Jurkat, Clone E6-1 (cell line): ENCODE data around the gene POR.

Experiments
- DNase-seq: peaks from one replicate; pipeline ENCODE4 v3.0.0-alpha.2; 2011; ENCODE audit warnings: low read depth, low spot score
- H3K4me3 ChIP-seq: 2 replicates; pipeline ENCODE4 v1.5.1; 2011; ENCODE audit warnings: mild to moderate bottlenecking, low read length, control low read depth, moderate library complexity

Gene POR

DNA sequence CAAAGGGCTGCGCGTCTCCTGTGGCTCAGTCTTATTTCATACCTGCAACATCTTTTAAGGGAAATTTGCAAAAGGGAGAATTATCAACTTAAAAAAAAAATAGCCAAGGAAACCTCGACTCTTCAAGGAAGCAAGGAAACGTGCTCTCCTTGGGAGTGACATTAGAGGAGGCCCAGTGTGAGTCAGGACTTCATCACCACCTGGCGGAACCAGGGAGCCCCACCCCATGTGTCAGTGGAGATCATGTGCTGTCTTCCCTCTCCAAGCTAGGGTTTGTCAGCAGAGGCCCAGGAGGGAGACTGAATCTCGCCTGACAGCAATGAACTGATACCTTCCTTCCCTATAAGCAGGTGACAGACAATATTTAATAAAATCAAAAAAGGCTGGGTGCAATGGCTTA, 28.9 kb downstream of the POR start:
- no peak for DNase-seq
- H3K4me3 ChIP-seq = no peak overlapping the region

DNA sequence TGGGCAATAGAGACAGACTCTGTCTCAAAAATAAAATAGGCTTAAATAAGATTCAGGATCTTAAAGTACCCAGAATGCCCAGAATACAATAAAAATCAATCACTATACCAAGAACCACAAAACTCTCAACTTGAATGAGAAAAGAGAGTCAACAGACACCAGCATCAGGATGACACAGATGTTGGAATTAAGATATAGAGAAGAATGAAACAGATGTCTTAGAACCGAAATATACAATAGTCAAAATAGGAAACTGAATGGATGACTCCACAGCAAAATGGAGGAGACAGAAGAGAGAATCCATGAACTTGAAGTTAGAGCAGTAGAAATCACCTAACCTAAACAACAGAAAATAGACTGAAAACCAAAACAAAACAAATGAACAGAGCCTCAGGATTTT, 29.6 kb downstream of the POR start:
- H3K4me3 ChIP-seq = no peak overlapping the region

DNA sequence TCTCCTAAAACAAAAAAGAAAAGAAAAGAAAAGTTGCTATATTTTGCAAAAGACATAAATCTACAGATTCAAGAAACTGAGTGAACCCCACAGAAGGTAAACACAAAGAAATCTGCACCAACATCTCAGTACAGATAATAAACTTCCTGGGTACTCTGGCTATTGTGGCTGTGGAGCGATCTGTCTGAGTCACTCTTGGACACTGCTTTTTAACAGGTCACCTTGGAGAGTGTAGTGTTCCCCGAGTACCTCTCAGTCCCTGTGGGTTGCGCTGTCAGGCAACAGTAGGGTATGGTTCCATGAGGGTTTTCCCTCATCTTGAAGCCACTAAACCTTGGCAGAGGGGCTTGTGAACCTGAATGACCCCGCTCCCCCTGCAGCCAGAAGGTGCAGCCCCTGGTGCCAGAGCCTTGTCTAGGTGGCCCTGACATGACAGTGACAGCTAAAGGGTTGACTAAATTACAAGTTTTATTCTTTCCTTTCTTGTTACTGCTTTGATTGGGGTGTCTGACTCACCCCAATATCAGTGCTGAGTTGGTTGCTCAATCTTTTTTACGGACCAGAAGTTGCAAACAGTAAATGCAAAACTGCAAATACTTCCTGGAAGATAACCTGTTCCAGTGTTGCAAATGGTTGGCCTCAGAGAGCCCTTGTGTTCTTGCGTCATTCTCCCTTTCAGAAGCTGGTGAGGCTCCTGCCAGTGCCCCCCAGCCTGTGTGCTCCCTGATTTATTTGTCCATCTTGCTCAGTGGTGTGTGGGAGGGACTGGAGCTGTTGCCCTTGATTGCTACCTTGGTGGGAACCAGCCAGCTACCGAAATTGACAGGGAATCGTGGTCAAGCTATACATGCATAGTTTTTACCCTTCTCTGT, 30.6 kb downstream of the POR start:
- H3K4me3 ChIP-seq = no peak overlapping the region
- no peak for DNase-seq

More for the DNA sequence above, 29.6 kb downstream of the POR start:
- no peak for DNase-seq

DNA sequence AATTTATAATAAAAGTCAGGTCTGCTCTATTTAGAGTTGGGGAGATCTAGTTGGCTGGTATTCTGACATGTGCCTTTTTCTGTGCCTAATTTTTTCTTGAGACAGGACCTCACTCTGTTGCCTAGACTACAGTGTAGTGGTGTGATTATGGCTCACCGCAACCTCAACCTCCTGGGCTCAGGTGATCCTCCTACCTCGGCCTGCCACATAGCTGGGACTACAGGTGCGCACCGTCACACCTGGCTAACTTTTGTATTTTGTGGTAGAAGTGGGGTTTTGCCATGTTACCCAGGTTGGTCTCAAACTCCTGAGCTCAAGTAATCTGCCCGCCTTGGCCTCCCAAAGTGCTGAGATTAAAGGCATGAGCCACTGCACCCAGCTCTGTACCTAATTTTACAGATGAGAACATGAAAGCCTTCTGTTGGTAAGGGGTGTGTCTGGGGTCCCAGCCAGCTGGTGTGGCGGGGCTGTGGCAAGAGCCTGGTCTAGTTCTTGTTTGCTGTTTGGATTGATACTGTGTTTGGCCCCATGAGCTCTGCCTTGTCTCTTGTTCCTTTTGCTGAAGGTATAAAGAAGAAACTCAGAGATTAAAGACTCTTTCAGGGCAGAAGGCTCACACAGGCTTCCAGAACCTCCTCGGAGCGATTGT, 31.4 kb downstream of the POR start:
- DNase-seq = peak; percentile 73
- no peak overlapping the region for H3K4me3 ChIP-seq

DNA sequence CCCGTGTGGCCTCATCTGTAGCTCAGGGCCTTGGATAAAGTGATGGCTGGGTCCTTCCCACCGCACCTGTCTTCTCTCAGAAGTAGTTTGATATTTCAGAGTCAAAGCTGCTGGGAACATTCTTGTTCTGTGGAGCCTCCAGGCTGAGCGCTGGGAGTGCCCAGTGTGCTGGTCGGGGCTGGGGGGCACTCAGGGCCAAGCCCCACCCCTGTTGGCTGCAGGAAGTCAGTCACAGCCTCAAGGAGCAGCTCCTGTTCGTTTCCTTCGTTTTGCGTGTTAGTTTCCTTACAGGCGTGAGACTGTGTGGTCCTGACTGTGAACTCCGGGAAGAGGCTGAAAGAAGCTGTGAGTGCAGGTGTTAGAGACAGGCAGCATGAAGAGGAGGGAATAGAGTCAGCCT, 33.2 kb downstream of the POR start:
- no peak overlapping the region for H3K4me3 ChIP-seq
- no peak for DNase-seq

DNA sequence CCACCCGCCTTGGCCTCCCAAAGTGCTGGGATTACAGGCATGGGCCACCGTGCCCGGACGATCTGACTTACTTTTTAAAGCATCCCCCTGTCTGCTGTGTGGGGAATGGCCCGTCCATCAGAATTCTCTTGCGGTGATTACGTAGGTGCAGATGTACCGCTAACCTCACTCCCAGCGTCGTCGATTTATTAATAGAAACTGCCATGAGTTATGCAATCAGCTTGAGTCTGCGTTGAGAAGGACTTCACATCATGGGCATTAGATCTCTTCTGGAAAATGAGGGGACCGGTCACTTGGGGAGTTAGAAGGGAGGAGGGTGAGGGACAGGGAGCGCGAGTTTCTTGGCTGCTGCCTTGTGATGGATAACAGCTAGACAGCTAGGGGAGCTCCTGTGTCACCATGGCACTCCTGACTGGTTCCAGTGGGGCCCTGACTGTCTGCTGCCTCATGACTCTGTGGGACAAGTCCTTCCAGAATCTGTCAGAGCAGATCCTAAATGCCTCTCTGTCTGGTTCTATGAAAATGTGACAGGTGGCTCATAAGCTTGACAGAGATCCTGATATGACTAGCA, 35.2 kb downstream of the POR start:
- H3K4me3 ChIP-seq = no peak overlapping the region

DNA sequence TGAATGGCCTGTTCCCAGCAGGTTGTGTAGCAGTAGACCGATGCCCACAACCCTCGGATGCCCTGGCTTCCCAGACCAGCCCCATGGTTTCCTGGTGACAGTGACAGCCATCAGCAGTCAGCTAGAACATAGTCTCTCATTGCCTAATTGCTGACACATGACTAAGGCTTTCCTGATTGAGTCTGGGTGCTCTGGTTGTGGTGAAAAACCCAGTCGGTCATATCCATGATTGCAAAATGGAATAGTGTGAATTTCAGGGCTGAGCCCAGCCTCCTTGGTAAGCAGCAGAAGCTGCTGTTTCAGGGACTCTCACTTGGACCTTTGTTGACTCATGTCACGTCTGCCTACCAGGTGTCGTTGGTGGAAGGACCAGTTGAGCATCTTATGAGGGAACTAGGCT, 36.6 kb downstream of the POR start:
- no peak for DNase-seq
- no peak overlapping the region for H3K4me3 ChIP-seq

More for the DNA sequence above, 35.2 kb downstream of the POR start:
- no peak for DNase-seq

DNA sequence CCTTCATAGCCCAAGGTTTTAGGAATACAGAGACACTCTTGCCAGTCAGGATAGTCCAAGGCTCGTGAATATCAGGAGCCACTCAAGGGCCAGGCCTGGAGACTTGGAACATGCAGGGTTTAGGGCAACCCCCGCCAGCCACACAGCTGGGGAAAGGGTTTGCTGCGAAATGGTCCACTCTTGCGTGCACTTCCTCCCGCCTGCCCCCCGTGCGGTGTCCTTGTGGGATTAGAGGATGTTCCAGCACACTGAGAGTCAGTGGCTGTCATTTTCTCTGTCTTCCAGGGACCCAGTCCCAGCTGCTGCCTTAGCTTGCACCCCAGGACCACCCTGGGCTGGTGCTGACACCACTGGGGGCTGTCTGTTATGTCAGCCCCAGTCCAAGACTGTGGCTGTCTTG, 38.5 kb downstream of the POR start:
- H3K4me3 ChIP-seq = no peak overlapping the region
- no peak for DNase-seq

DNA sequence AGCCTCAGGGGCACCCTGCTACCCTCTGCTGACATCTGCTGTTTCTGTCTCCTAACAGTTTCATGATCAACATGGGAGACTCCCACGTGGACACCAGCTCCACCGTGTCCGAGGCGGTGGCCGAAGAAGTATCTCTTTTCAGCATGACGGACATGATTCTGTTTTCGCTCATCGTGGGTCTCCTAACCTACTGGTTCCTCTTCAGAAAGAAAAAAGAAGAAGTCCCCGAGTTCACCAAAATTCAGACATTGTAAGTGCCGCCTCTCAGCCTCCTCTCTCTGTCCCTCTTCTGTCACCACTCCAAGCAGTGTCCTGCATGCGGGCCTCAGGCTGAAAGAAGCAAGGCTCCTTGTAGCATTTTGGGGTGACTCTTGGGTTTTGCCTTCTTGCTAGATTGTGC, 39.0 kb downstream of the POR start:
- no peak for DNase-seq
- H3K4me3 ChIP-seq = no peak overlapping the region

DNA sequence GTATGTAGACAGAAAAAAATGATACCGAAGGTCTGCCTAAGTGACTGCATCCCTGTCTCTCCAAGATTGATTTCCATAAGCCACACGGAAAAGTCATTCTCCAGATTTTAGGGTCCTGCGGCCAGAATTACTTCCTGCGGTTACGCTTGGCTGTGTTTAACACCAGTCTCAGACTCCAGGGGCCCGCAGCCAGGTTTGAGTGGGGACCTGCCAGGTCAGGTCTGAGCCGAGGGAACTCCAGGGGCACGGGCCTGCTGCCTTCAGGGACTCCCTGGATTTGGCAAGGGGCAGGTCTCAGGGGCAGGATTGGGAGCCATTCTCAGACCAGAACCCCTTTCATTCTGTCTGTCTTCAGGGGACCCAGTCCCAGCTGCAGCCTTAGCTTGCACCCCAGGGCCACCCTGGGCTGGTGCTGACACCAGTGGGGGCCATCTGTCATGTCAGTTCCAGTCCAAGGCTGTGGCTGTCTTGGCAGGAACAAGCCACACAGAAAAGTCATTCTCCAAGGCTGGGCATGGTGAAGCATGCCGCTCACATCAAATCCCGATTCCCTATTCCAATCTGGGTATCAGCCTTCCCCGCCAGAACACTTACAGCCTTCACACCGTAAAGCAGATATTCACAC, 40.5 kb downstream of the POR start:
- H3K4me3 ChIP-seq = no peak overlapping the region
- DNase-seq = no peak

DNA sequence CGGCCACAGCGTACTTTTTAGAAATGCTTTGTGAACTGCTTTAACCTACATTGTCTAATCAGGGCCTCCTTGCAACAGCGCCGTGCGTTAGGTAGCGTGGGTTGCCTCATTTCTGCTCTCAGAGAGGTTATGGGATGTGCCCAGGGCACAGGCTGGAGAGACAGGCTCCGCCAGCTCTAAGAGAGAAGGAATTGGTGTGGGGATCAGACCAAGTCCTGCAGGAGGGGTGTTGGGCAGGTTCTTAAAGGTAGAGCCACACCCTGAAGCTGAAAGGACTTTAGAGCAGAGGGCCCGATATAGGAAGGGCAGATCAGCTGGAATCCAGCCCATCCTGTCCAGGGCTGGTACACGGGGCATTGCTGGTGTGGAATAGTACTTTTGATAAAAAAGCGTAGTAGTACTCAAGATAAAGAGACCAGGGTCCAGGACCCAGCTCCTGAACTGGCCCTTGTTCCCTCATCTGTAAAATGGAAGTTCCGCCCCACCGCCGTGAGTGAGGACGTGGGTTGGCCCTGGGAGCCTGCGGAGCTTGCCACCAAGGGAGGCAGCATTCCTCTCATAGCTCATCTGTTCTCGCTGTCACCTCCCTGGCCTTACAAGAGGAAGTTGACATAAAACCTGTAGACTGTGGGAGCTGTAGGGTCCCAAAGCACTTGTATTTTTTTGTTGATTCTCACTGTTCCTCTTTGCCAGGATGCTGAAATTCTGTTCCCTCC, 42.2 kb downstream of the POR start:
- H3K4me3 ChIP-seq = no peak overlapping the region
- no peak for DNase-seq

DNA sequence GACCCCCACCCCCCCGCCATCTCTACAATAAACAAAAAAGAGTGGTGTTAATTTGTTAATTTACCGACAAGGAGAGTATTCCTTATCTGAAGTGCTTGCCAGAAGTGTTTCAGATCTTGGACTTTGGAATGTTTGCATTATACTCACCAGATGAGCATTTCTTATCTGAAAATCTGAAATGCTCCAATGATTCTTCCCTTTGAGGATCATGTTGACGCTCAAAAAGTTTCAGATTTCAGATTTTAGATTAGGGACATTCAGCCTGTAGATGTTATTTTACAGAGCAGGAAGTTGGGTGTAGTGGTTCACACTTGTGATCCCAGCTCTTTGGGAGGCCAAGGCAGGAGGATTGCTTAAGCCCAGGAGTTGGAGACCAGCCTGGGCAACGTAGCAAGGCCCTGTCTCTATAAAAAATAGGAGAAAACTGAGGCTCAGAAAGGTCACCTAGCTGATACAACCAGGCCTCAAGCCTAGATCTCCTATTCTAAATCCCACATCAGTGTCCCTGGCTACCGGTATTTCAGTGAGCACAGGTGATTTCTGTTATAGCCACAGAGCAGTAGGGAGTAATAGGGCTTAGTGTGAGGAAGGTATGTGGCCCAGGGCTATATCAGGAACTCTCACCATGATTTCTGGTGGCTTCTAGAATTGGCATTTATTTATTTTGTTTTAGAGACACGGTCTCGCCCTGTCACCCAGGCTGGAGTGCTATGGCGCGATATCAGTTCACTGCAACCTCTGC, 44.0 kb downstream of the POR start:
- no peak for DNase-seq
- H3K4me3 ChIP-seq = no peak overlapping the region

DNA sequence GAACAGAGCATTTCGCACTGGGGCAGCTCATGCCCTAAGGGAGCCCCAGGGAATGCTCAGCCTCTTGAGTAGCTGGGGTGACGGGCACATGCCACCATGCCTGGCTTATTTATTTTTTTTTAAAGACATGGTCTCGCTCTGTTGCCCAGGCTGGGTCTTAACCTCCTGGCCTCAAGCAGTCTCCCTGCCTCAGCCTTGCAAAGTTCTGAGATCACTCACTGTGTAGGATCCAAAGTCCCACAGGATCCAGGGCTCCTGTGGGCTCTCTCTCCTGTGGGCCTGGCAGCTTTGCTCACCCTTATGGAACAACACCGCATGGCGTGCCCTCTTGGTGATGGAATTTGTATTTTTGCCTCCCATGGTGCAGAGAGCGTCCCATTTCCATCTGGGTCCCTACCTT, 45.4 kb downstream of the POR start:
- DNase-seq = no peak
- H3K4me3 ChIP-seq = no peak overlapping the region

DNA sequence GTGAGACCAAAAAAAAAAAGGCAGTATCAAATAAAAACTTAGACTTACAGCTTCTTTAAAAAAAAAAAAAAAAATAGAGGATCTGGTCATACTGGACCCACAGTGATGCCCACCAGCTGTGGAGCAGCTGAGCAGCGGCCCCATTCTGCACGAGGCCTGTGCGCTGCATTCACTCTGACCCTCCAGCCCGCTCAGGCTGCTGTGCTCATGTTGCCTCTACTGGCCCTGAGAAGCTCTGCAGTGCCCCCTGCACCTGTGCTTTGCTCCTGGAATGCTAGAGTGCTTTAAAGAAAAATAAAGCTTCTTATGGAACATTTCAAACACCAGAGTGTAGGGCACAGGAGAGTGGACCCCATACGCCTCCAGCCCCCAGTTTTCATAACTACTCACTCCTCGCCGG, 46.3 kb downstream of the POR start:
- DNase-seq = no peak
- H3K4me3 ChIP-seq = no peak overlapping the region

DNA sequence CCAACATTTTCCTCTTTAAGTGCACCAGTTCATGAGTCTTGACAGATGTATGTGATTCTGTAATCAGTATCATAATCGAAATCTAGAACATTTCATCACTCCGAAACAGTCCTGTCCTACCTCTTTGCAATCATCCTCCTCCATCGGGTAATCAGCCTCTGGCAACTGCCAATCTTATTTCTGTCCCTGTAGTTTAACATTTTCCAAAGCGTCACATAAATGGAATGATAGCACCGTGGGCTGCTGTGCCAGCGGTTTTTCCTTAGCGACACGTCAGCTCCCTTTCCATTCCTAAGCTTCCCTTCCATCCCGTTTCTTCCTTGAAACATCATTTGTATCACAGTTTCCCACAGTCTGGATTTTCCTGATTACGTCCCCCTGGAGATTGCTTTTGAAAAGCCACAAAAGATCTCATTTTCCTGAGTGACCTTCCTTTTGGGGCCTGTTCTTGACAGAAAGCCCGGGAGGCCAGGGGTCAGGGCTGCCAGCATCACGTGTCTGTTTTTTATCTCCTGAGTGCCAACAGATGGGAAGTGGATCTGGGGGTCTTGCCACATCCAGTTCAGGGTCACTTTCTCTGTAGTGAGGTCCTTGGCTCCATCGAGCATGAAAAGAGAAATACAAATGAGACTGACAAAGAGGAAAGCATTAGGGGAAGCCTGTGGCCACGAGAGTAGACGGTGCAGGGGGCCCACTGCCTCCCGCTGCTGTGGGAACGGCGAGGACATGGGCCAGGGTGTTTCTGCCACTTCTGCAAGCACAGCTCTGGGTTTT, 47.8 kb downstream of the POR start:
- no peak for DNase-seq
- H3K4me3 ChIP-seq = no peak overlapping the region

DNA sequence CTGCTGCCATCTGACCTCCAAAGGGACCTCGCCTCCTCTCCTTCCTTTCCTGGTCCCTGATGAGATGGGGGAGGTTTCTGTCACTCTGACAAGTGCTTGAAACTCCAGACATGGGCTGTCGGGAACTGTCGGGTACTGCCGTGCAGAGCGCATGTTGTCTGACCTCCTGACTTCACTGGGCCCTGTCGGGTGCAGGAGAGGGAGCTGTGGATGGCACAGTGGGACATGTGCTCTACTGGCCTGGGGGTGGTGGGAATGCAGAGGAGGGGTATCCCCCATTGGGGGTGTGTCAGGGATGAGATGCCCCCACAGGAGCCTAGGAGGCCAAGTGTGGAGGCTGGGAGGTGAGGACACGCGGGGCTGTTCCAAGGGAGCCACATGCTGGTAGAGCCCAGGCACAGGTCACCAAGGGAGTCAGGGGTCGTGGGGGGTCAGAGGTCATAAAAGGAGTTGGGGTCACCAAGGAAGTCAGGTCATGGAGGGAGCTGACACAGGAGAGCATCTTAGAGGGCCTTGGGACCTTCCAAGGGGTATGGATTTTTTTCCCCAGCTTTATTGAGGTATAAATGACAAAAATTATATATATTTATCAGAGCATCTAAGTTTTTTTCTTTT, 48.5 kb downstream of the POR start:
- DNase-seq = no peak
- no peak overlapping the region for H3K4me3 ChIP-seq

DNA sequence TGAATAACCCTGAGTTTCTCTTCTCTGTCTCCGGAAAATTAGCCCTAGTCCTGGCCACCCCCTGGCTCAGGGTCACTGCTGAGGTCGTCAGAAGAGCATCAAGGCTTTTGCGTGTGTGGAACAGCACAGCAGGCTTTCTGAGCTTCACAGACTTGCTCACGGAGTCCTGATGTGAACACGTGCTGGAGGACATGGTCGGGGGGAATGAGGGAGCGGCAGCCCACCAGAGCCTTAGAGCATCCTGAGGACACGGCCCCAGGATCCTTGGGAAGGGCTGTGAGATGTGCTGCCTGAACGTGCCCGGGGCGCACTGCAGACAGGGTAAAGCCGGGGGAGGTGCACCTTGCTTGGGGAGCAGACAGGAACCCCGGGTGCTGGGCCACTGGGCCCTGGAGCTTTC, 50.7 kb downstream of the POR start:
- DNase-seq = no peak
- no peak overlapping the region for H3K4me3 ChIP-seq
